Nucleus accumbens (tissue), 56 donors: Measurements from ENCODE around the gene MBP.

Experiments
- DNase-seq, 56 donors: peaks; one replicate each; lab custom pipeline; 2025; lab: John Stamatoyannopoulos, UW

MBP gene

DNA sequence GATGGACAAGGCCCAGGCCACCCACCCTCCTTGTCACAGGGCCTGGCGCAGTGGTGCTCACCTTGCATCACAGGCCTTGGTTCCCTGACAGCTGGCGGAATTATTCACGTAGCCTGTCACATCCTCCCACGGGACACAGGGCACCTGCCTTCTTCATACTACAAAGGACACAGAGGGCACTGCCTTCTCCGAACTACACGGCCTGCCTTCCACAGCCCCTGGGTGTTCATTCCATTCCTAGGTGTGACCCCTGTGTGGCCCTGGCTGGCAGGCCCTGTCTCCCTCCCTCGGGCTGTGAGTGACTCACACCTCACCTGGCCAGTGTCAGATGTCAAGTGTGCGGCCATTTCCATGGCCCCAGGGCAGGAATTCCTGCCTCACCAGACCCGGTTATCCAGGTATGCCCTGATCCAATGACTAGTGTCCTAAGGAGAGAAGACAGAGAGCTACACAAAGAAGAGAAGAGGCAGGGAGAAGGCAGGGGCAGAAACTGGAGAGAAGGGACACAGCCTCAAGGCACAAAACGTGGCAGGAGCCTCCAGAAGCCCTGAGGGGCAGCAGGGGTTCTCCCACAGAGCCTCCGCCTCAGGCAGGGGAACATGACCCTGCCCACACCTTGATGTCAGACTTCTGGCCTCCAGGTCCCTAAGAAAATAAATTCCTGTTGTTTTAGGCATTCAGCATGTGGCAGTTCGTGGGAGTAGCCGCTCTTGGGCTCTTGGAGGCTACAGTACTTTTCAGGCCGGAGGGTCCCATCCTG, 43.4 kb downstream of the MBP start:
- no peak for DNase-seq

- DNase-seq: peak in 9 of 56 donors; percentile 16 to 61 (median 39)
Observed at GRCh38 chr18:77087393-77088141, 45.0 kb downstream of the MBP start.

GRCh38 chr18:77086656-77087392, 45.8 kb downstream of the MBP start:
- no peak for DNase-seq

- DNase-seq: no peak
Observed at GRCh38 chr18:77086034-77086433, 46.5 kb downstream of the MBP start.

GRCh38 chr18:77084688-77085035, 47.9 kb downstream of the MBP start:
- no peak for DNase-seq

DNA sequence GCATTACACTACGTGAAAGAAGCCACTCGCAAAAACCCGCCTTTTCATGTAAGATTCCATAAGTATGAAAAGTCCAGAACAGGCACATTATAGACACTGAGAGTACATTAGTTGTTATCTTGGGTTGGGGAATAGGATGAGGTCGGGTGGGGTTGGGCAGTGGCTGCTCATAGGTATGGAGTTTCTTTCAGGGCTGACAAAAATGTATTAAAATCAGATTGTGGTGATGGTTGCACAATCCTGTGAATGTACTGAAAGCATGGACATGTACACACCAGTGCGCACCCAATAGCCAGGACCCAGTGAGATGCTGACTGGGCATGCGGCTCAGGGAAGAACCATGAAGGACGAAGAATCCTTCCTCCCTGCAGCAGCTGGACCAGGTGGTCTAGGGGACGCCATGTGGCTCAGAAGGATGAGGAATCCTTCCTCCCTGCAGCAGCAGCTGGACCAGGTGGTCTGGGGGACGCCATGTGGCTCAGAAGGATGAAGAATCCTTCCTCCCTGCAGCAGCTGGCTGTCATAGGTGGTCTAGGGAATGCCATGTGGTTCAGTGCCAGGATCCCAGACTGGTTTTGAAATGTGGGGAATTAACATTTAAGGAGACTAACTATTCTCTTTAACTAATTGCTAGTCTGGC, 50.1 kb downstream of the MBP start:
- no peak for DNase-seq

- DNase-seq: no peak
Observed at GRCh38 chr18:77081390-77081778, 51.2 kb downstream of the MBP start.

DNA sequence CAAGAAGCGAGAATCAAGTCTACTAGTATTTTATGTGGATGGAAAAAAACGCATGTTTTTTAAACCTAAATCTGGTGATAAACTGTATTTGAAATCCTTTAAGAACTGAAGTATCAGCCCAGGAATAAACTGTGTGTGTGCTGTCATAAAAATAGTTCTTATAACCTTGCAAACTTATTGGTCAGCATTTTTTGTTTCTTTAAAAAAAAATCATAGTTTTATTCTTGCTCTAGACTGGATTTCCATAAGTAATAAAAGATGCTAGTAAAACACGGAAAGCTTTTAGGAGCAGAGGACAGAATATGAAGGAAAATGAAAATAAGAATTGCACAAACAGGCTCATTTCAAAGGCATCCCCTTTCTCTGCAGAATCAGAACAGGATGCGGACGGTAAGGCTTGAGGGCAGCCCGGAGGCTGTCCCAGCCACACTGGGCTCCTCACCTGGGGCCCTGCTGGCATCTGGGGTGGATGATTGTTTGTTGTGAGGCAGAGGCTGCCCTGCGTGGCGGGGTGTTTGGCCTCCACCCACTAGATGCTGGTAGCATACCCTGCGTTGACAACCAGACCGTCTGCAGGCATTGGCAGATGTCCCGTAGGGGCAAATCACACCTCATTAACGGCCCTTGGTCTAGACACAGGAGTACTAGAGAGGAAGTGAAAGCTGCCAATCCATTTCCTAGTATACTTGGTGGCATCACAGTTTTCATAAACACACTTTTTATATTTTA, 52.5 kb downstream of the MBP start:
- DNase-seq: no peak

DNA sequence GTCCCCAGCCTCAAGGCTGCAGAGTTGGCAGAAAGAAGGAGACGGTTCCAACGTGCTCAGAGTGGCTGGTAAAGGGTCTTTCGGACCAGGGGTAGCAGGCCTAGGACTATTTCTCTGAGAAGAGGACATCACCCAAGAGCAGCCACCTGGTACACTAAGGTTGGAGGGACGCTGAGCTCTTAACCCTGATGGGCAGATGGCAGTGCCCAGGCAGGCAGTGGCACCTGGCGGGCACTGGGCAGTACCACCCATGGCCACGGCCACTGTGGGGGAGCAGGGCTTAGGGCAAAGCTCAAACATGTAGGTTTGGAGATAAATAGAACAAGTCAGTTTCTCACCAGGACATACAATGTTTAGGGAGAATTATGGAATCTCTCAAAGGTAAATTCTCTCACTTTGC, 53.5 kb downstream of the MBP start:
- no peak for DNase-seq

DNA sequence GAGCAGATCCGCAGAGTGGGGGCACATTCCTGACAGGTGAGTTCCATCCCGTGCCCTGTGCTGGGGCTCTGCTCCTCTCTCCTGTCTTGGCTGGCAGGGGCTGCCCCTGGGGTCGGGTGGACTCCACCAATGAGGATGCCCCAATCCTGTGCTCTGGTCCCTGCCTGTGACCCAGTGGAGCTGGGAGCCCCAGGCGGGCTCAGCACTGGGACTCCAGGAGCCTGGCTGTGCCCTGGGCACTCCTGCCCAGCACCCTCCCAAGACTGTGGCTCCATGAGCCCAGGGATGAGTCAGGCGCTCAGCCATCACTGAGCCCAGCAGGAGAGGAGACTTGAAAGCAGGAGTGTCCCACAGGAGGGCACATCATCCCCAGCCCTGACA, 53.9 kb downstream of the MBP start:
- DNase-seq: no peak

DNA sequence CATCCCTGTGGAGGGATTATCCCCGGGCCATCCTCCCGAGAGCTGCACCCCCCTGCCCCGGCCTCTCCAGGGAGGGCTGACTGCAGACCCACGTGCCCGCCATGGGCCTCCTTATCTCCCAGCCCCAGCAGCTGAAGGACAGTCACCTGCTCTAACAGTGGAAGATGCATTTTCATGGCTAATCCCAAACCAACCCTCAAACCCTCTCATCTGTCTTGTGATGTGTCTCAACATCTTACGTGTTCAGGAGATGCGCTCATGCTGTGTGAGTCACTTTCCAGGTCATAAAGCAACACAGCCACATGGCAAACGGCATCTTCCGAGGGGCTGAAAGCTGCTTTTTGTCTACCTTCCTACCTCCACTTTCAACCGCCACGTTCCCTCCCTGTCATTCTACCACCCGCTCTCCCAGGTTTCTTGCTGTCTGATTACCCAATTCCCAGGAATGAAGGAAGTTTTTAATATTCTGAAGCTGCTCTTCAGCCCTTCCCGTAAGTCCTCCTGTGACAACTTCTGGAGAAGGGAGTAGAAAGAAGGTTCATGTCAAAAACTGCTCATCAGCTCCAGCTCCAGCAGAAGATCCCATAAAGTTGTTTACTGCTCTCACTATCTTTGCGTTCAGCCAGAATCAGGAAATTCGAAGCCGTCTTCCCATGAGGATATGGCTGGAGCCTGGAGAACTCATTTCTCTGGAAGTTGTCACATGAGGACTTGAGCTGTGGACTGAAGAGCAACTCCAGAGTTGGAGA, 54.5 kb downstream of the MBP start:
- no peak for DNase-seq

GRCh38 chr18:77077401-77077800, 55.2 kb downstream of the MBP start:
- no peak for DNase-seq

DNA sequence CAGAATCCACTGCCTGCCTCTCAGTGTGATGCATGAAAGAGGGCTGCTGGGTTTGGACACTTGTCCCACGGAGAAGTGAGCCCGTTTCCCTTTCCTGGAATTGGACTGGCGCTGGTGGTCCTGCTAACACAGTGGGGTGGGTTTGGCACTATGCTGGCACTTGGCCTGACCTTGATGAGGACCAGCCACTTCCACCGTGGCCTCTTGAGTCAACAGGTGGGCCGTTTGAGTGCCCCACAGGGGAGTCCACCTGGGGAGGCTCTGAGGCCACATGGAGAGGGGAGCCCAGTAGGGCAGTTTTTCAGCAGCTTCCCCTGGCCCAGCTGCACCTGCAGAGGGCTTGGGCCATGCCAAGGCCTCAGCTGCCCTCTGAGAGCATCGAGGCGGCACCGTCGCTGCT, 56.5 kb downstream of the MBP start:
- no peak for DNase-seq

GRCh38 chr18:77074431-77074830, 58.2 kb downstream of the MBP start:
- DNase-seq: no peak

GRCh38 chr18:77073336-77074093, 59.1 kb downstream of the MBP start:
- no peak for DNase-seq

DNA sequence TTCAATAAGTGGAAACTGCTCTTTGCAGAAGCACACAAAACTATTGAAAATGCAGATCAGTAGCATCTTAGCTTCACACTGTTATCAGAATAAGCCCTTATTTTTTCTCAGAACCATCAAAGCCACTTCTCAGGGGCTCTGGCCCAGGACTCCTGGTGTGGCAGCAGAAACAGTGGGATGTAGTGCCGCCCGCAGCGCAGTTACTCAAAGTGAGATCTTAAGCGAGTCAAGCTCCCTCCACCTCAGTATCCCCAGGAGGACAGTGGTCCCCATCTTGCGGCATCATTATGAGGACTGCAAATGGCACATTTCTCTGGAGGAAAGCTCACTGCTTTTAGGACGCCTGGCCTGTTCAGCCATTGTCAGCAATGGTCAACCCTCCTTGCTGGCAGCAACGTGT, 60.0 kb downstream of the MBP start:
- DNase-seq: no peak

DNA sequence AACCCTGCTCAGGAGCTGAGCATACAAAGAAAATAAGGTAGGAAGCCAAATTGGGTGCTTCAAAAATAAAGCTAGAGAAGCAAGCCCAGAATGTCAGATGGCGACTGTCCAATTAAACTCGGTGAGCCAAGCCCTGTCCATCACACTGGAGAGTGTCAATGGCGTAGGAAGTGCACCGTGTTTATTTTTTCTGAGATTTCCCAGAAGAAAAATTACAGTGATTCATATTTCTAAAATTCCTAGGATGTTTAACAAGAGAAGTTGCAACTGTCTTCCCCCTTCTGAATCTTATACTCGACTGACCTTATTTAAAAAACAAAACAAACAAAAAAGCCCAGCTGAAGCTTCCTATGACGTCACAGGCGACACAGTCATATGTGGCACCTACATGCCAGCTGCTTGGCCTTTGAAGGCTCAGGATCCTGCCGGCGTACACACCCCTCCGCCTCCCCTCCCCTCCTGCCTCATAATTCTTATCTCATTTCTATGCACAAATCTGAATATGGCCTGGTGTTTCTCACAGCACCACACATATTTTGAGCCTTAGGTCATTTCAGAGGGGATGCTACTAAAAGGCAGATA, 60.8 kb downstream of the MBP start:
- DNase-seq: no peak

- DNase-seq: no peak
Observed at GRCh38 chr18:77071061-77071460, 61.5 kb downstream of the MBP start.

DNA sequence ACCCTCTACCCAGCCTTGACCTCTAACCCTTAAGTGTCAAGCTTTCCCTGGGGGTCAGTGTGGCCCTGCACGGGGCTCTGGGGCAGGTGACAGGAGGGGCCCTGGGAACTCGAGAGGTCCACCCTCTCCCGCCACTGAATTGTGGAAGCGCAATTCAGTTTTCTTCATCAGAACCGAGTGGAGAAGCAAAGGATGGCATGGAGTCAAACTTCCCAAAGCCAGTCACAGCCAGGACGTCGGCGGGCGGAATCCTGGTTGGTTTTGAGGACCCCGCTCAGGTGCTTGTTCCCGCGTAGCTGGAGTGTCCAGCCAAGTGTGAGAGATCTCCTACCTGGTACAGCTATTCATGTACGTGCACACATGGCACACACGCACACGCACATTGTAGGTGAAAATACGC, 62.0 kb downstream of the MBP start:
- DNase-seq: no peak
